Liver (tissue), 9 donors: ENCODE data around the gene TSC22D2. TPM values are rescaled to one million over a fixed set of nuclear protein-coding genes. Genes with fewer than 3 reads are reported as not detected.

Experiments used
- DNase-seq: peaks from one replicate; pipeline ENCODE4 v3.0.0-alpha.2; 2017; ENCODE audit warnings: low spot score
- H3K27ac ChIP-seq, 2 donors: one replicate each; pipeline ENCODE4 v1.7.0; 2013; ENCODE audit warnings: inconsistent platforms in 2 of 2, low read length in 2 of 2, control low read depth in 1 of 2, low read depth in 1 of 2, mild to moderate bottlenecking in 1 of 2
- H3K27me3 ChIP-seq, 4 donors: one replicate each; pipeline versions ENCODE4 v1.6.1 to v1.7.0; 2013; ENCODE audit warnings: low read length in 3 of 4, inconsistent platforms in 1 of 4, mild to moderate bottlenecking in 1 of 4, moderate library complexity in 1 of 4; ENCODE audit not compliant: control insufficient read depth in 4 of 4, insufficient read depth in 4 of 4
- H3K36me3 ChIP-seq, 4 donors: one replicate each; pipeline versions ENCODE4 v1.6.1 to v1.7.0; 2013; ENCODE audit warnings: low read length in 3 of 4, mild to moderate bottlenecking in 3 of 4, low read depth in 1 of 4, moderate library complexity in 1 of 4; ENCODE audit not compliant: control insufficient read depth in 4 of 4, insufficient read depth in 3 of 4
- H3K4me1 ChIP-seq, 4 donors: one replicate each; pipeline versions ENCODE4 v1.6.1 to v1.7.0; 2013; ENCODE audit warnings: low read length in 3 of 4, mild to moderate bottlenecking in 3 of 4, moderate library complexity in 1 of 4; ENCODE audit not compliant: control insufficient read depth in 4 of 4, insufficient read depth in 4 of 4
- H3K4me3 ChIP-seq, 3 donors: one replicate each; pipeline versions ENCODE4 v1.6.1 to v1.7.0; 2013; ENCODE audit warnings: low read length in 3 of 3, control low read depth in 1 of 3, low read depth in 1 of 3, mild to moderate bottlenecking in 1 of 3
- H3K9ac ChIP-seq, 2 donors: one replicate each; pipeline ENCODE4 v1.7.0; 2013; ENCODE audit warnings: low read length in 2 of 2, mild to moderate bottlenecking in 2 of 2, moderate library complexity in 2 of 2, control low read depth in 1 of 2, low read depth in 1 of 2
- H3K9me3 ChIP-seq, 4 donors: one replicate each; pipeline versions ENCODE4 v1.6.1 to v1.7.0; 2013; ENCODE audit warnings: low read length in 3 of 4; ENCODE audit not compliant: control insufficient read depth in 4 of 4
- EGR1 ChIP-seq, 2 donors: IDR thresholded peaks; 2 replicates each; pipeline ENCODE4 v1.6.1; 2016 to 2018; ENCODE audit warnings: antibody characterized with exemption in 2 of 2, low read depth in 2 of 2
- FOXA2 ChIP-seq: IDR thresholded peaks from 2 replicates; pipeline ENCODE4 v1.6.1; 2016; ENCODE audit warnings: antibody characterized with exemption
- GABPA ChIP-seq, 2 donors: IDR thresholded peaks in 1 of 2; conservative IDR thresholded peaks in 1 of 2; 2 replicates each; pipeline ENCODE4 v1.6.1; 2016; ENCODE audit warnings: antibody characterized with exemption in 2 of 2, mild to moderate bottlenecking in 1 of 2, moderate library complexity in 1 of 2
- HNF4A ChIP-seq, 2 donors: conservative IDR thresholded peaks; 2 replicates each; pipeline ENCODE4 v1.6.1; 2016; ENCODE audit warnings: antibody characterized with exemption in 2 of 2, mild to moderate bottlenecking in 2 of 2
- HNF4G ChIP-seq: IDR thresholded peaks from 2 replicates; pipeline ENCODE4 v1.6.1; 2016; ENCODE audit warnings: antibody characterized with exemption
- JUND ChIP-seq, 2 donors: IDR thresholded peaks; 2 replicates each; pipeline ENCODE4 v1.6.1; 2016; ENCODE audit warnings: antibody characterized with exemption in 2 of 2
- NR2F2 ChIP-seq: IDR thresholded peaks from 2 replicates; pipeline ENCODE4 v1.6.1; 2016; ENCODE audit warnings: antibody characterized with exemption
- RAD21 ChIP-seq, 2 donors: IDR thresholded peaks; 2 replicates each; pipeline ENCODE4 v1.6.1; 2016; ENCODE audit warnings: antibody characterized with exemption in 2 of 2, mild to moderate bottlenecking in 2 of 2
- RXRA ChIP-seq, 2 donors: IDR thresholded peaks; 2 replicates each; pipeline ENCODE4 v1.6.1; 2017 to 2018; ENCODE audit warnings: antibody characterized with exemption in 2 of 2, mild to moderate bottlenecking in 1 of 2
- SP1 ChIP-seq: IDR thresholded peaks from 2 replicates; pipeline ENCODE4 v1.6.1; 2018; ENCODE audit warnings: antibody characterized with exemption, mild to moderate bottlenecking
- WGBS: extraction: QIAGEN DNeasy Blood & Tissue Kit; methylation state at CpG from one replicate; pipeline ENCODE4 v1.1.7; 2013; 5-methylcytosine and 5-hydroxymethylcytosine counted together
- polyA plus RNA-seq, 2 donors: library from polyadenylated mRNA; stranded (reverse) in 1 of 2; unstranded in 1 of 2; fragments of 200-250 nt in 1 of 2; fragments of >200 nt in 1 of 2; fragmentation: Nextera tagmentation in 1 of 2; extraction: Ambion mirVana in 1 of 2; gene quantifications; one replicate each; pipeline versions ENCODE4 v1.2.1 to v1.2.3, GENCODE V29; 2013 to 2015
- total RNA-seq, 2 donors: library from RNA; depleted of rRNA; stranded (reverse); fragments of >200 nt; gene quantifications; one replicate each; pipeline ENCODE4 v1.2.3, GENCODE V29; 2014
- TF ChIP-seq, protein P1 (sequence below): IDR thresholded peaks from 2 replicates; pipeline ENCODE4 v1.6.1; 2016; ENCODE audit warnings: antibody characterized with exemption
- TF ChIP-seq, protein P2 (sequence below): IDR thresholded peaks from 2 replicates; pipeline ENCODE4 v1.6.1; 2016; ENCODE audit warnings: antibody characterized with exemption
- TF ChIP-seq, protein P3 (sequence below): fragments of 150-350 bp; IDR thresholded peaks from 2 replicates; pipeline ENCODE4 v1.5.1; 2017; ENCODE audit warnings: improper control_type of control experiment, low read depth, low read length; ENCODE audit not compliant: missing input control
- TF ChIP-seq, protein P4 (sequence below): IDR thresholded peaks from 2 replicates; pipeline ENCODE4 v1.6.1; 2016; ENCODE audit warnings: antibody characterized with exemption
- donor health status: healthy.
- donor health status: healthy.
- donor health status: healthy.
- donor health status: healthy.
- donor health status: healthy.

Gene TSC22D2
- total and polyA plus RNA-seq, 4 donors: 4.0 to 9.6 (median 7.8) TPM

DNA sequence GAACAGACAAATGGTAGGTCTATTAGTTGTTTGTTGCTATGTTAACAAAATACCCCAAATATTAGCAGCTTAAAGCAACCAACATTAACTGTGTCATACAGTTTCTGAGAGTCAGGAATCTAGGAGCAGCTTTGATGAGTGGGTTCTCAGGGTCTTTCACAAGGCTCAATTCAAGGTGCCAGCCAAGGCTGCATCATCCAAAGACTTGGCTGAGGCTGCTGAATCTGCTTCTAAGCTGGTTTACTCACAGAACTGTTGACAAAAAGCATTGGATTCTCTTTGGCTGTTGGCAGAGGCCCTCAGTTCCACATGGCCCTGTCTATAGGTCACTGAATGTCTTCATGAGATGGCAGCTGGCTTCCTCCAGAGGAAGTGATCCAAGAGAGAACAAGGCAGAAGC, 40.3 kb upstream of the TSC22D2 start:
- H3K27ac ChIP-seq: no peak overlapping the region
- no peaks in the 10 kb centered on the region for H3K9me3 ChIP-seq
- H3K27me3 ChIP-seq: no peaks in the 10 kb centered on the region
- DNase-seq: no peak
- TF ChIP-seq, protein P1, sequence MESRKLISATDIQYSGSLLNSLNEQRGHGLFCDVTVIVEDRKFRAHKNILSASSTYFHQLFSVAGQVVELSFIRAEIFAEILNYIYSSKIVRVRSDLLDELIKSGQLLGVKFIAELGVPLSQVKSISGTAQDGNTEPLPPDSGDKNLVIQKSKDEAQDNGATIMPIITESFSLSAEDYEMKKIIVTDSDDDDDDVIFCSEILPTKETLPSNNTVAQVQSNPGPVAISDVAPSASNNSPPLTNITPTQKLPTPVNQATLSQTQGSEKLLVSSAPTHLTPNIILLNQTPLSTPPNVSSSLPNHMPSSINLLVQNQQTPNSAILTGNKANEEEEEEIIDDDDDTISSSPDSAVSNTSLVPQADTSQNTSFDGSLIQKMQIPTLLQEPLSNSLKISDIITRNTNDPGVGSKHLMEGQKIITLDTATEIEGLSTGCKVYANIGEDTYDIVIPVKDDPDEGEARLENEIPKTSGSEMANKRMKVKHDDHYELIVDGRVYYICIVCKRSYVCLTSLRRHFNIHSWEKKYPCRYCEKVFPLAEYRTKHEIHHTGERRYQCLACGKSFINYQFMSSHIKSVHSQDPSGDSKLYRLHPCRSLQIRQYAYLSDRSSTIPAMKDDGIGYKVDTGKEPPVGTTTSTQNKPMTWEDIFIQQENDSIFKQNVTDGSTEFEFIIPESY: no peak
- H3K36me3 ChIP-seq: no peaks in the 10 kb centered on the region
- H3K4me3 ChIP-seq: no peak overlapping the region
- no peak overlapping the region for H3K9ac ChIP-seq
- H3K4me1 ChIP-seq: peaks cover 0 to 10% (median 4%) of the 10 kb centered on the region in 4 donors

DNA sequence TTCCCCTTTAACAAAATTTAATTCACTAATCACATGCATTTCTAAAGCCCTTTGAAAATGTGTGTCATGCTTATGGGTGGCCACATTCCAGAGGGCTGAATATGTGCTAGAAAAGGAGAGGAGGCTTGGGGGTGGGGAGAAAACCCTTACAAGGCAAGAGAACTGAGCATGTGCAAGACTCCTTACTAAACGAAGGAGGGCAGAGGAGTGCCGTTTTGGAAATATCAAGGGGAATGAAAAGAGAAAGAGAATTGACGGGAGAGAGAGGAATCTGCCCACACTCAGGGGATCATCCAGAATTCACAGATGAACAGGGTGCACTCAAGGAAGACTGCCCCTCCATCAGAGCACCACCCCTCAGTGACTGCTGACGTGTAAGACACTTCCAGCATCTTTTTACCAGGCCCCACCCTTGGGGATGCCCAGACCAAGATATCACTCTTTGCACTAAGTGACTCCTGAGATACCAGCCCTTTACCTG, 37.9 kb upstream of the TSC22D2 start:
- no peak for DNase-seq
- H3K9me3 ChIP-seq: no peaks in the 10 kb centered on the region
- 75% methylated on average over 4 of the region's 4 CpGs for WGBS
- TF ChIP-seq, protein P1: no peak
- TF ChIP-seq RAD21 (IDR thresholded peaks at IDR 0.05): peak; percentile 11 to 19
- no peaks in the 10 kb centered on the region for H3K27me3 ChIP-seq
- H3K36me3 ChIP-seq: no peaks in the 10 kb centered on the region
- no peak overlapping the region for H3K27ac ChIP-seq
- H3K9ac ChIP-seq: no peak overlapping the region
- no peak overlapping the region for H3K4me3 ChIP-seq
- H3K4me1 ChIP-seq: peaks cover 0 to 7% (median 0%) of the 10 kb centered on the region in 4 donors

DNA sequence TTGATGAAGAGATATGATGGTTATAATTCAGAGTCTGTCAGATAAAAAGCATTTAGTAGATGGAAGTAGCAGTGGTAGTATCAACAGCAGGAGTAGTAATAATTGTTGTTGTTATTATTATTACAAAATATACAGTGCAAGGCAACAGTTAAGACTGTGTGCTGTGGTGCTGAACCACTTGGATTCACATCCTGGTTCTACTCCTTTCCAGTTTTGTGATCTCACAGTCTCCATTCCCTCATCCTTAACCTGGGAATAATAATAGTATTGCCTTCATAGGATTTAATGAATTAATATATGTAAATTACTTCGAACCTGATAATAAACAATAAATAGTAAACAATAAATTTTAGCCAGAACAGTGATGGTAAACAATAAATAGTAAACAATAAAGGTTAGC, 37.1 kb upstream of the TSC22D2 start:
- no peak for TF ChIP-seq HNF4G
- TF ChIP-seq HNF4A (conservative IDR thresholded peaks at IDR 0.05): no peak
- TF ChIP-seq SP1: no peak
- TF ChIP-seq, protein P2, sequence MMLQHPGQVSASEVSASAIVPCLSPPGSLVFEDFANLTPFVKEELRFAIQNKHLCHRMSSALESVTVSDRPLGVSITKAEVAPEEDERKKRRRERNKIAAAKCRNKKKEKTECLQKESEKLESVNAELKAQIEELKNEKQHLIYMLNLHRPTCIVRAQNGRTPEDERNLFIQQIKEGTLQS: no peak
- TF ChIP-seq, protein P3, sequence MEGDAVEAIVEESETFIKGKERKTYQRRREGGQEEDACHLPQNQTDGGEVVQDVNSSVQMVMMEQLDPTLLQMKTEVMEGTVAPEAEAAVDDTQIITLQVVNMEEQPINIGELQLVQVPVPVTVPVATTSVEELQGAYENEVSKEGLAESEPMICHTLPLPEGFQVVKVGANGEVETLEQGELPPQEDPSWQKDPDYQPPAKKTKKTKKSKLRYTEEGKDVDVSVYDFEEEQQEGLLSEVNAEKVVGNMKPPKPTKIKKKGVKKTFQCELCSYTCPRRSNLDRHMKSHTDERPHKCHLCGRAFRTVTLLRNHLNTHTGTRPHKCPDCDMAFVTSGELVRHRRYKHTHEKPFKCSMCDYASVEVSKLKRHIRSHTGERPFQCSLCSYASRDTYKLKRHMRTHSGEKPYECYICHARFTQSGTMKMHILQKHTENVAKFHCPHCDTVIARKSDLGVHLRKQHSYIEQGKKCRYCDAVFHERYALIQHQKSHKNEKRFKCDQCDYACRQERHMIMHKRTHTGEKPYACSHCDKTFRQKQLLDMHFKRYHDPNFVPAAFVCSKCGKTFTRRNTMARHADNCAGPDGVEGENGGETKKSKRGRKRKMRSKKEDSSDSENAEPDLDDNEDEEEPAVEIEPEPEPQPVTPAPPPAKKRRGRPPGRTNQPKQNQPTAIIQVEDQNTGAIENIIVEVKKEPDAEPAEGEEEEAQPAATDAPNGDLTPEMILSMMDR: no peak
- TF ChIP-seq, protein P4, sequence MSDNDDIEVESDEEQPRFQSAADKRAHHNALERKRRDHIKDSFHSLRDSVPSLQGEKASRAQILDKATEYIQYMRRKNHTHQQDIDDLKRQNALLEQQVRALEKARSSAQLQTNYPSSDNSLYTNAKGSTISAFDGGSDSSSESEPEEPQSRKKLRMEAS: no peak
- TF ChIP-seq EGR1 (IDR thresholded peaks at IDR 0.05; ENCODE audit: low read depth in 2 of 2): no peak
- no peak for TF ChIP-seq RXRA (IDR thresholded peaks at IDR 0.05)
- no peak for TF ChIP-seq FOXA2
- TF ChIP-seq JUND (IDR thresholded peaks at IDR 0.05): no peak
- TF ChIP-seq GABPA (IDR thresholded peaks at IDR 0.05 in 1 of 2, conservative IDR thresholded peaks at IDR 0.05 in 1 of 2): no peak
- no peak for TF ChIP-seq NR2F2
- TF ChIP-seq, protein P1: no peak
- DNase-seq: no peak
- Histone ChIP-seq H3K27me3 (no peaks in the 10 kb centered on the region), H3K9ac (peak overlapping the region in 1 of 2 donors; percentile 80), H3K27ac (peak overlapping the region; percentile 89 to 91), H3K4me1 (peaks cover 0 to 7% (median under 1%) of the 10 kb centered on the region in 4 donors), H3K36me3 (no peaks in the 10 kb centered on the region), H3K4me3 (no peak overlapping the region), H3K9me3 (no peaks in the 10 kb centered on the region)
- 63% methylated on average over 1 of the region's 1 CpG for WGBS
